Stomach (tissue), 9 donors: ENCODE results near the gene CAB39. TPM values are rescaled to one million over a fixed set of nuclear protein-coding genes. Genes with fewer than 3 reads are reported as not detected.

Experiments used
- DNase-seq, 2 donors: peaks; one replicate each; pipeline versions ENCODE4 v3.0.0 to v3.0.0-alpha.2; 2013 to 2019
- H3K27ac ChIP-seq, 5 donors: fragments of 200-600 bp in 4 of 5; sonication (generic) in 4 of 5; one replicate each; pipeline ENCODE4 v1.5.1; 2013 to 2019; ENCODE audit warnings: mild to moderate bottlenecking in 1 of 5, moderate library complexity in 1 of 5
- H3K27me3 ChIP-seq, 3 donors: fragments of 200-600 bp; sonication (generic); one replicate each; pipeline ENCODE4 v1.5.1; 2017 to 2019; ENCODE audit warnings: mixed run types in 1 of 3
- H3K36me3 ChIP-seq, 4 donors: fragments of 200-600 bp; sonication (generic); 1 replicate in 3 of 4; 2 replicates in 1 of 4; pipeline ENCODE4 v1.5.1; 2016 to 2019
- H3K4me1 ChIP-seq, 4 donors: fragments of 200-600 bp; sonication (generic); one replicate each; pipeline ENCODE4 v1.5.1; 2016 to 2019
- H3K4me3 ChIP-seq, 4 donors: fragments of 200-600 bp; sonication (generic) in 3 of 4; one replicate each; pipeline ENCODE4 v1.5.1; 2016 to 2019; ENCODE audit warnings: mild to moderate bottlenecking in 1 of 4
- H3K9me3 ChIP-seq, 4 donors: fragments of 200-600 bp; sonication (generic); one replicate each; pipeline ENCODE4 v1.5.1; 2016 to 2019
- CTCF ChIP-seq, 7 experiments: fragments of 450-650 bp in 4 of 7; fragments of 200-600 bp in 3 of 7; sonication (generic) in 3 of 7; IDR thresholded peaks; one replicate each; pipeline ENCODE4 v1.5.1; 2016 to 2019; ENCODE audit warnings: antibody characterized with exemption in 7 of 7, control low read depth in 2 of 7, mild to moderate bottlenecking in 1 of 7
- EP300 ChIP-seq: sonication (generic); formaldehyde crosslinking; IDR thresholded peaks from one replicate; pipeline ENCODE4 v1.6.1; 2017; ENCODE audit warnings: antibody characterized with exemption
- POLR2A ChIP-seq, 4 donors: fragments of 450-650 bp; IDR thresholded peaks; one replicate each; pipeline ENCODE4 v1.6.1; 2016; ENCODE audit warnings: antibody characterized with exemption in 4 of 4, control low read depth in 2 of 4, mild to moderate bottlenecking in 1 of 4, moderate library complexity in 1 of 4
- POLR2AphosphoS5 ChIP-seq, 3 donors: sonication (generic); formaldehyde crosslinking; IDR thresholded peaks; one replicate each; pipeline ENCODE4 v1.6.1; 2016; ENCODE audit warnings: antibody characterized with exemption in 3 of 3
- WGBS, 5 donors: extraction: QIAGEN DNeasy Blood & Tissue Kit in 3 of 5; methylation state at CpG; one replicate each; pipeline versions ENCODE4 v1.1.5 to v1.1.7; 2013 to 2018; 5-methylcytosine and 5-hydroxymethylcytosine counted together
- intact Hi-C: fragments of 100-400 bp; cut with DNase I; formaldehyde crosslinking; loops from one replicate; pipeline ENCODE4 v1.15.1; 2023; ENCODE audit warnings: low total_unique reads
- polyA plus RNA-seq, 3 donors: library from polyadenylated mRNA; stranded (reverse); fragments of 200-250 nt; gene quantifications; one replicate each; pipeline ENCODE4 v1.2.3, GENCODE V29; 2013
- total RNA-seq, 5 donors: library from RNA; depleted of rRNA; stranded (reverse); fragments of >200 nt; gene quantifications; one replicate each; pipeline versions ENCODE4 v1.1.0 to v1.2.3, GENCODE V29; 2014 to 2016
- donor health status: healthy with polysubstance abuse.
- donor health status: Bipolar disorder and iron deficiency.
- donor health status: healthy.

CAB39 gene
- total and polyA plus RNA-seq, 8 donors, result 21.8 to 126 (median 84.5) TPM

GRCh38 chr2:230866756-230867523, 154.3 kb downstream of the CAB39 start:
- peaks cover 0 to 10% (median 0%) of the 10 kb centered on the region in 3 donors for H3K27me3 ChIP-seq
- TF ChIP-seq CTCF (IDR thresholded peaks at IDR 0.05), result no peak
- no peak for TF ChIP-seq POLR2A (IDR thresholded peaks at IDR 0.05)
- no peak for TF ChIP-seq EP300
- no peak for TF ChIP-seq POLR2AphosphoS5 (IDR thresholded peaks at IDR 0.05)
- peak overlapping the region in 3 of 5 donors; percentile 68 to 84 (median 69) for H3K27ac ChIP-seq
- H3K9me3 ChIP-seq, result no peaks in the 10 kb centered on the region
- no peaks in the 10 kb centered on the region for H3K36me3 ChIP-seq
- DNase-seq, result peak; percentile 57 to 78
- intact Hi-C loops, result no loop called here
- WGBS, 5 donors, result 23 to 36% (median 30%) methylated on average over 11 to 13 of the region's 13 CpGs
- H3K4me3 ChIP-seq, result peak overlapping the region in 2 of 4 donors; percentile 80 to 85
- H3K4me1 ChIP-seq, result peaks cover 62 to 77% (median 71%) of the 10 kb centered on the region in 4 donors

GRCh38 chr2:230868161-230868946, 155.7 kb downstream of the CAB39 start:
- peaks cover 0 to 10% (median 0%) of the 10 kb centered on the region in 3 donors for H3K27me3 ChIP-seq
- H3K27ac ChIP-seq, result peak overlapping the region in 3 of 5 donors; percentile 64 to 73 (median 69)
- peaks cover 62 to 88% (median 76%) of the 10 kb centered on the region in 4 donors for H3K4me1 ChIP-seq
- TF ChIP-seq POLR2AphosphoS5 (IDR thresholded peaks at IDR 0.05) (no peak), EP300 (no peak)
- 69 to 81% (median 71%) methylated on average over 11 to 15 of the region's 15 CpGs for WGBS, 5 donors
- no peak overlapping the region for H3K4me3 ChIP-seq
- intact Hi-C loops, result no loop called here
- H3K36me3 ChIP-seq, result peaks cover 0 to 3% (median 0%) of the 10 kb centered on the region in 4 donors
- peak; percentile 15 to 76 for DNase-seq
- H3K9me3 ChIP-seq, result no peaks in the 10 kb centered on the region

GRCh38 chr2:230868947-230869913, 156.6 kb downstream of the CAB39 start:
- Histone ChIP-seq H3K4me3 (no peak overlapping the region), H3K4me1 (peaks cover 62 to 86% (median 74%) of the 10 kb centered on the region in 4 donors), H3K27ac (peak overlapping the region in 3 of 5 donors; percentile 38 to 73 (median 64))

More at GRCh38 chr2:230868947-230869913, 156.6 kb downstream of the CAB39 start:
- peak; percentile 20 to 75 for DNase-seq
- TF ChIP-seq POLR2AphosphoS5 (IDR thresholded peaks at IDR 0.05) (no peak), EP300 (no peak), CTCF (IDR thresholded peaks at IDR 0.05) (no peak), POLR2A (IDR thresholded peaks at IDR 0.05) (no peak)
- intact Hi-C loops, result no loop called here
- peaks cover 0 to 9% (median under 1%) of the 10 kb centered on the region in 4 donors for H3K36me3 ChIP-seq
- no peaks in the 10 kb centered on the region for H3K9me3 ChIP-seq
- WGBS, 5 donors, result 67 to 82% (median 77%) methylated on average over 19 of the region's 19 CpGs
- H3K27me3 ChIP-seq, result peaks cover 0 to under 1% (median 0%) of the 10 kb centered on the region in 3 donors
